HG03521 (cell line): ENCODE results near the gene LIN52.
"Not testable (repeated sequence)": the region's sequence is repeated elsewhere in the genome, so short reads cannot be mapped to it uniquely, and the experiment has no call there.

Experiments
- ATAC-seq: cut with Tn5 transposase; IDR thresholded peaks from one replicate; pipeline ENCODE4 v1.9.1; 2021; ENCODE audit warnings: mild to moderate bottlenecking, moderate library complexity; ENCODE audit not compliant: unreplicated experiment

The LIN52 gene

GRCh38 chr14:74105381-74105780, 20.6 kb downstream of the LIN52 start:
- no peak for ATAC-seq

- no peak for ATAC-seq
These were observed 24.6 kb downstream of the LIN52 start for GRCh38 chr14:74109369-74109768.

- ATAC-seq: not testable (repeated sequence)
These were observed 26.9 kb downstream of the LIN52 start for GRCh38 chr14:74111395-74112216.

- not testable (repeated sequence) for ATAC-seq
These were observed 40.7 kb downstream of the LIN52 start for GRCh38 chr14:74125487-74125886.

GRCh38 chr14:74126315-74127013, 41.7 kb downstream of the LIN52 start:
- no peak for ATAC-seq

GRCh38 chr14:74127634-74128033, 42.9 kb downstream of the LIN52 start:
- ATAC-seq: no peak

GRCh38 chr14:74133833-74134481, 49.2 kb downstream of the LIN52 start:
- ATAC-seq: no peak

- no peak for ATAC-seq
These were observed 49.7 kb downstream of the LIN52 start for GRCh38 chr14:74134484-74134883.

GRCh38 chr14:74135426-74135825, 50.7 kb downstream of the LIN52 start:
- ATAC-seq: no peak

GRCh38 chr14:74140374-74140850, 55.7 kb downstream of the LIN52 start:
- no peak for ATAC-seq

- no peak for ATAC-seq
These were observed 56.9 kb downstream of the LIN52 start for GRCh38 chr14:74141703-74142102.

GRCh38 chr14:74142523-74142922, 57.8 kb downstream of the LIN52 start:
- ATAC-seq: no peak

- no peak for ATAC-seq
These were observed 60.0 kb downstream of the LIN52 start for GRCh38 chr14:74144789-74145188.

GRCh38 chr14:74147571-74147970, 62.8 kb downstream of the LIN52 start:
- no peak for ATAC-seq

GRCh38 chr14:74148705-74149104, 63.9 kb downstream of the LIN52 start:
- no peak for ATAC-seq

- ATAC-seq: no peak
These were observed 70.5 kb downstream of the LIN52 start for GRCh38 chr14:74155287-74155686.

GRCh38 chr14:74155749-74156148, 71.0 kb downstream of the LIN52 start:
- ATAC-seq: no peak

- no peak for ATAC-seq
These were observed 76.0 kb downstream of the LIN52 start for GRCh38 chr14:74160763-74161162.

GRCh38 chr14:74161526-74162158, 76.9 kb downstream of the LIN52 start:
- no peak for ATAC-seq

GRCh38 chr14:74169906-74170305, 85.2 kb downstream of the LIN52 start:
- ATAC-seq: no peak

GRCh38 chr14:74176400-74176793, 91.6 kb downstream of the LIN52 start:
- ATAC-seq: no peak
